ENCODE data around the gene GPSM1.

The GPSM1 gene

DNA sequence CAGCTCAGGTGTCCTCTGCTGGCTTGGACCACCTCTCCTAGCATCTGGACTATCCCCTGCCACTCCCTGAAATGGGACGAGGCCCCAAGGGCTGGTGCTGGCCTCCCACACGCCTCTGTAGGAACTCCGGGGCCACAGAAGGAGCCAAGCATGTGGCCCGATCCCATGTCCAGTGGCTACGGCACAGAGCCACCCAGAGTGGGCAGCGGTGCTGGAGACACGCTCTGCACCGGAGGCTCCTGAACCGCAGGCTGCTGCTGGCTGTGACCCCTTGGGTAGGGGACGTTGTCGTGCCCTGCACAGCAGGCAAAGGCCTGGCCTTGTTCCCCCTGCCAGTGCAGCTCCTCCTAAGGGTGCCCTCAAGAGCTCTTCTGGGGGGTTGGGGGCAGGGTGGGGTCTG lies 52.6 kb downstream of the GPSM1 start:
- no peak for DNase-seq

GRCh38 chr9:136380381-136380780 lies 53.0 kb downstream of the GPSM1 start:
- DNase-seq = no peak

DNA sequence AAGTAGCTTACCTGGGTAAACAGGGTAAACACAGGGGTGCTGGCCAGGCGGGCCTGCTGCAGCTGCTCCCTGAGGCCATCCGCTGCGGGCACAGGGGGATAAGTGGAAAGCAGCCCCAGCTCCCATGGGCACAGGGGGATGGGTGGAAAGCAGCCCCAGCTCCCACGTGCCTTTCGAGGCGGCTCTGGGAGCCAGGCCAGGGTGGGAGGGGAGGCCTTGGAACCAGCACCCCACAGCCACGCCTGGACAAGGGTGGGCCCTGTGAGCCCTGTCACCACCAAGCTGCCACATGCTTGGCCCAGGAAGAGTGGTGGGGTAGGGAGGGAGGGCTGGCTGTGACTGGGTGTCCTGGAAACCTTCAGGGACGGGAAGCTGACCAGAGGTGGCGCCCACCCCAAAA lies 54.0 kb downstream of the GPSM1 start:
- DNase-seq = no peak

- DNase-seq = no peak
Observed at GRCh38 chr9:136381966-136382513, 54.7 kb downstream of the GPSM1 start.

- DNase-seq = no peak
Observed at GRCh38 chr9:136383436-136383835, 56.1 kb downstream of the GPSM1 start.

- DNase-seq = no peak
Observed at GRCh38 chr9:136385015-136385414, 57.7 kb downstream of the GPSM1 start.

GRCh38 chr9:136386018-136386417 lies 58.7 kb downstream of the GPSM1 start:
- peak; percentile 37 for DNase-seq

DNA sequence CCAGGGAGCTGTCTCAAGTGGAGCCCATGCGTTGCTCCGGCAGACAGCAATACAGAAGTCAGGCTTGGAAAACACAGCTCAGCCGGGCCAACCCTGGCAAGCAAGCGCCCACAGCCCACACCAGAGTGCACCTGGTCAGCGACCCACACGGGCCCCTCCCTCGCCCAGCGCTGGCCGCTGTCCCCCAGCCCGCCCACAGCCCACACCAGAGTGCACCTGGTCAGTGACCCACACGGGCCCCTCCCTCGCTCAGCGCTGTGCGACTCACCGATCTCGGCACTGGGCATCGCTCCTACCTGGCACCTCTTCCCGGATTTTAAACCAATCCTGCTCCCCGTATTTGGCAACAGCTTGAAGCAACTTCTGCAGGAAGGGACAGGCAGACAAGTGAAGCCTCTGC lies 59.9 kb downstream of the GPSM1 start:
- no peak for DNase-seq

GRCh38 chr9:136389396-136389795 lies 62.1 kb downstream of the GPSM1 start:
- DNase-seq = no peak

DNA sequence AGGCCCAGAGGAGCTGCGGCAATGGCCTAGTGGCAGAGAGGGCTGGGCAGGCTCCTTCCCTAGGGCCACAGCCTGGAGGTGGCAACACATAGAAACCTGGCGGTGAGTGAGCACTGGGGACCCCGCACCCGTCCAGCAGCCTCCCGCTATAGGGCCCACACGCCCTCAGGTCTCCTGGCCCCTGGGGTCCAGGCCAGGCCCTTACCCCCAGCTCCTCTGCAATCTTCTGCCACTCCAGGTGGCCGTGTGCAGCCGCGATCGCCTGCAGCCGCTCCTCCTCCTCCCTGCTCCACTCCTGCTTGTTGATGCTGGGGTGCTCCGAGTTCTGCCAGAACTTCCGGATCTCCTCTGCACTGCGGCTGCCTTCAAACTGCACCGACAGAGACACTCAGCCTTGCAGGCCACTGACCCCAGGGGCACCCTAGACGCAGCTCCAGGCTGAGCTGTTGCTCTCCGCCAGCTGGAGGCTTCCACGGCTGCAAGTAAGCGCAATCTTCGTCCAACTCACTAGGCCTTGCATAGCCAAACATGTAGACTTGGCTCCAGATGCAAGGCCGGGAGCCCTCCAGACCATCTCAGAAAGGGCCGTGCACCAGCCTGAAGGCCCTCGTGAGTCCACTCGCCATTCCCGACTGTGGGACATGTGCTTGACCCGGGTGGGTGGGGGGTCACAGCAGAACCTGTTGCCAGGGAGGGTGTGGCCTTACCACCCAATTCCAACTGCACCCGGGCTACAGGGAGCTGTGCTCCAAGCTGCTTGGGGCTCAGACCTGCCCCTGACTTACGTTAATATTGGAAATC lies 64.6 kb downstream of the GPSM1 start:
- DNase-seq = no peak

GRCh38 chr9:136392538-136393449 lies 65.5 kb downstream of the GPSM1 start:
- DNase-seq = no peak

DNA sequence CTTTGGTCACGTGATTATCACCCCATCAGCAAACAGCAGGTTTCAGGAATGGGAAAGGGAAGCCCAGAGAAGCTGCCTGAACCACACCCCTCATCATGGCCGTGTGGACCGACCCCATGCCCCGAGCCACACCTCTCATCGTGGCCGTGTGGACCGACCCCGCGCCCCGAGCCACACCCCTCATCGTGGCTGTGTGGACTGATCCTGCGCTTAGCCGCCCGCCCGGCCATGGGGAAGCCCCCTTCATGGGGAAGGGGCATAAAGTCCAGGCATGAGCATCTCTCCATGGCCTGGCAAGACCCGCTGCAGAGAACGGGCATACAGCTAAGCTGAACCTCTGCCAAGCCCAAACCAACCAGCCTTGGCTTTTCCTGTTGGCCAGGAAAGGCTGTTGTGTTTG lies 66.2 kb downstream of the GPSM1 start:
- no peak for DNase-seq

- no peak for DNase-seq
Observed at GRCh38 chr9:136394312-136395019, 67.1 kb downstream of the GPSM1 start.

GRCh38 chr9:136395020-136395340 lies 67.6 kb downstream of the GPSM1 start:
- DNase-seq = no peak

GRCh38 chr9:136395345-136396218 lies 68.2 kb downstream of the GPSM1 start:
- no peak for DNase-seq

DNA sequence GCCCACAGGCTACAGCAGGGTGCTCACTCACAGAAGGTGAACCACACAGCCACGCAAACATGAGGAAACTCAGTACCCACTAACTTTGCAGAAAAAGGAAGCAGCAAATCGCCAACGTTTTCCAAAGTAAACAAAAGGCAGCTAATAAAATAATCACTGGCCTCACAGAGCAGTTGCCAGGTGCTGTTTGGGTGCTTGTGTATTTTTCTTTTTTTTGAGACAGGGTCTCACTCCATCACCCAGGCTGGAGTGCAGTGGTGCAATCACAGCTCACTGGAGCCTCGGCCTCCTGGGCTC lies 68.8 kb downstream of the GPSM1 start:
- DNase-seq = no peak

GRCh38 chr9:136397643-136398042 lies 70.3 kb downstream of the GPSM1 start:
- DNase-seq = no peak

GRCh38 chr9:136398286-136398685 lies 70.9 kb downstream of the GPSM1 start:
- no peak for DNase-seq

GRCh38 chr9:136399176-136400037 lies 72.1 kb downstream of the GPSM1 start:
- DNase-seq = peak; percentile 49

GRCh38 chr9:136400038-136400834 lies 72.9 kb downstream of the GPSM1 start, which contains the start of gene SNAPC4:
SNAPC4 (minus strand) TSS chr9:136400170; CDS start chr9:136398428, 1,742 bp downstream.
- DNase-seq = peak; percentile 89

Data from inflammatory macrophage treated with lipopolysaccharide for 4 hours (primary cell).